Muscle layer of duodenum (tissue), 2 donors: ENCODE measurements around the gene MDH2.
"Not testable (repeated sequence)": the region's sequence is repeated elsewhere in the genome, so short reads cannot be mapped to it uniquely, and the experiment has no call there.

ENCODE experiments used
- H3K27ac ChIP-seq: one replicate; pipeline ENCODE4 v1.7.0; 2013; ENCODE audit warnings: mild to moderate bottlenecking, low read length
- H3K27me3 ChIP-seq: one replicate; pipeline ENCODE4 v1.7.0; 2013; ENCODE audit warnings: low read depth, mild to moderate bottlenecking, control low read depth, low read length
- H3K36me3 ChIP-seq, 2 donors: one replicate each; pipeline ENCODE4 v1.7.0; 2013; ENCODE audit warnings: low read length in 2 of 2, control low read depth in 1 of 2, mild to moderate bottlenecking in 1 of 2; ENCODE audit not compliant: insufficient read depth in 2 of 2, control insufficient read depth in 1 of 2
- H3K4me1 ChIP-seq, 2 donors: one replicate each; pipeline ENCODE4 v1.7.0; 2013; ENCODE audit warnings: low read length in 2 of 2, mild to moderate bottlenecking in 2 of 2, control low read depth in 1 of 2, moderate library complexity in 1 of 2; ENCODE audit not compliant: insufficient read depth in 2 of 2, control insufficient read depth in 1 of 2
- H3K4me3 ChIP-seq, 2 donors: one replicate each; pipeline ENCODE4 v1.7.0; 2013; ENCODE audit warnings: low read length in 2 of 2, low read depth in 1 of 2, mild to moderate bottlenecking in 1 of 2
- H3K9me3 ChIP-seq, 2 donors: one replicate each; pipeline ENCODE4 v1.7.0; 2013; ENCODE audit warnings: low read length in 2 of 2, control low read depth in 1 of 2, mild to moderate bottlenecking in 1 of 2; ENCODE audit not compliant: control insufficient read depth in 1 of 2
- donor health status: healthy.

The MDH2 gene

GRCh38 chr7:76049295-76049694 lies 1.4 kb downstream of the MDH2 start:
- no peaks in the 10 kb centered on the region for H3K9me3 ChIP-seq
- peaks cover 13 to 38% of the 10 kb centered on the region in 2 donors for H3K4me1 ChIP-seq
- H3K4me3 ChIP-seq, result peak overlapping the region; percentile 84 to 96
- H3K27ac ChIP-seq, result peak overlapping the region; percentile 72
- peaks cover 4 to 5% of the 10 kb centered on the region in 2 donors for H3K36me3 ChIP-seq
- no peaks in the 10 kb centered on the region for H3K27me3 ChIP-seq

- no peaks in the 10 kb centered on the region for H3K9me3 ChIP-seq
- peaks cover 16 to 44% of the 10 kb centered on the region in 2 donors for H3K4me1 ChIP-seq
- no peak overlapping the region for H3K27ac ChIP-seq
- no peak overlapping the region for H3K4me3 ChIP-seq
- H3K27me3 ChIP-seq, result no peaks in the 10 kb centered on the region
- H3K36me3 ChIP-seq, result peaks cover 7 to 8% of the 10 kb centered on the region in 2 donors
Measured at GRCh38 chr7:76050545-76050944, 2.6 kb downstream of the MDH2 start.

GRCh38 chr7:76051840-76052239 lies 3.9 kb downstream of the MDH2 start:
- Histone ChIP-seq H3K4me3 (no peak overlapping the region), H3K36me3 (peaks cover 10 to 11% of the 10 kb centered on the region in 2 donors), H3K27ac (no peak overlapping the region), H3K4me1 (peaks cover 16 to 39% of the 10 kb centered on the region in 2 donors), H3K9me3 (no peaks in the 10 kb centered on the region), H3K27me3 (no peaks in the 10 kb centered on the region)

GRCh38 chr7:76052681-76053080 lies 4.8 kb downstream of the MDH2 start:
- peaks cover 16 to 34% of the 10 kb centered on the region in 2 donors for H3K4me1 ChIP-seq
- peaks cover 17 to 19% of the 10 kb centered on the region in 2 donors for H3K36me3 ChIP-seq
- H3K27me3 ChIP-seq, H3K4me3 ChIP-seq, H3K27ac ChIP-seq, H3K9me3 ChIP-seq: not testable (repeated sequence)

DNA sequence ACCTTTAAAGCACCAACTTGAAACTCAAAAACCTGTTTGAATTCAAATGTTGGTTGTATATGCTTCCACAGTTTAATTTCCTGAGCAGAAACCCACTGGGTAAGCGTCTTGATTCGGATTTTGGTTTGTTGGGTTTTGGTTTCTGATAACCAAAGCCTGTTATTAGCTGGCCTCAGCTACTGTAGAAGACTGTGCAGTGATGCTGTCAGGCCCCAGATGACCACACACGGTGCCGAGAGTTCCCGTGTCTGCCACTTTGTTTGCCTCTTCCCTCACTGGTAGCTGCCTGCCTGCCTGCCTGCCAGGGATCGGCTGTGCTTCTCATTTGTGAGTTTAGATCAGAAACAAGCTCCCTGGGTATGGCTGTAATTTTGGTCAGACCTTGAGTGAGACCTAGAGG lies 5.6 kb downstream of the MDH2 start:
- H3K36me3 ChIP-seq, result peaks cover 22 to 25% of the 10 kb centered on the region in 2 donors
- H3K27me3 ChIP-seq, result no peaks in the 10 kb centered on the region
- peaks cover 16 to 34% of the 10 kb centered on the region in 2 donors for H3K4me1 ChIP-seq
- no peaks in the 10 kb centered on the region for H3K9me3 ChIP-seq
- no peak overlapping the region for H3K4me3 ChIP-seq
- no peak overlapping the region for H3K27ac ChIP-seq

GRCh38 chr7:76054123-76055120 lies 6.5 kb downstream of the MDH2 start:
- Histone ChIP-seq H3K4me3 (no peak overlapping the region), H3K27ac (no peak overlapping the region), H3K27me3 (no peaks in the 10 kb centered on the region), H3K36me3 (peaks cover 32 to 35% of the 10 kb centered on the region in 2 donors), H3K4me1 (peaks cover 12 to 25% of the 10 kb centered on the region in 2 donors), H3K9me3 (no peaks in the 10 kb centered on the region)

DNA sequence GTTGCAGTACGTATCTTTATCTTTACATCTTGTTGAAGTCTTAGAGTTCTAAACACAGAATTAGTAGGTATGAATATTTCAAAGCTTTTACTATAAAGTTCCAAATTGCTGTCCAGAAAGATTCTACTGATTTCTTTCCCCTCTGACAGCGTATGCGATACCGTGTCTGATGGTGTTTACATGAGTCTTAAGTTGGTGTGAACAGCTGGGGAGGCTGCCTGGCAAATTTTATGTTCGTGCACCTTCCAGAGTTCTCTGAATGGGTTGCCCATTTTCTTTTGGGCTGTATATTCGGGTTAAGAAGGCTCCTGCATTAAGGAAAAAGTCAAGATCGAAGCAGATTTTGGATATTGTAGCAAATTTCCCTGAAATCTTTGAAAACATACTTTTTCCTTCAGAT lies 8.3 kb downstream of the MDH2 start:
- H3K36me3 ChIP-seq, result peaks cover 50 to 52% of the 10 kb centered on the region in 2 donors
- H3K9me3 ChIP-seq, result no peaks in the 10 kb centered on the region
- H3K4me3 ChIP-seq, result no peak overlapping the region
- no peaks in the 10 kb centered on the region for H3K27me3 ChIP-seq
- H3K4me1 ChIP-seq, result peaks cover 9 to 18% of the 10 kb centered on the region in 2 donors
- no peak overlapping the region for H3K27ac ChIP-seq

DNA sequence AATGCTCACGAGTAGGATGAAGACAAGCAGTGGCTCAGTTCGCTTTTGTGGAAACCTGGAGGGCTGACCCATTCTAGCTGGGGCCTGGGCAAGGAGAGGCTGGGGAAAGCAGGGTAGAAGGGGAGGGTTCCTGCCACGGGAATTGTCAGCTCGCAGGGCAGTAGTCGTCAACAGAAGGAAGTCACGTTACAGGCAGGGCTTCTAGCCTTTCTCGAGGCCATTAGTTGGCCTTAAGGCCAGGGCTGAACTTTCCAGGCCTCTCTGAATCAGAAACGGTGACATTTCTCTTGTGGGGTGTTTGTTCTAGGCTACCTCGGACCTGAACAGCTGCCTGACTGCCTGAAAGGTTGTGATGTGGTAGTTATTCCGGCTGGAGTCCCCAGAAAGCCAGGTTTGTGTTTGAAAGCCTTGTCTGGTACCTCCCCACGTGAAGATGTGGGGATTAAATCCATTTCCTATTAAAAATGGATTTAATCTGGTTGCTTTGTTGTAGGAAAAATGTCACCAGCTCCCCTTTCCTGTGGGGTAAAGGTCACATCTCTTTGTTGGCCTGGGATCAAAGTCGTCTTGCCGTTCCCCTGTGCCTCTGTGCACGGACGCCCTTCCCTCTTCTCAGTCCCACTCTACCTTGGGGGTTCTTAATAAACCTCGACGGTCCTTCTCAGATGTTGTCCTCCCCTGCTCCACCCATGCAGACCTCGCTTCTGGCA lies 9.4 kb downstream of the MDH2 start:
- Histone ChIP-seq H3K4me1 (peaks cover 9 to 18% of the 10 kb centered on the region in 2 donors), H3K27ac (peak overlapping the region; percentile 74), H3K27me3 (no peaks in the 10 kb centered on the region), H3K9me3 (no peaks in the 10 kb centered on the region), H3K4me3 (no peak overlapping the region), H3K36me3 (peaks cover 60% of the 10 kb centered on the region in 2 donors)

DNA sequence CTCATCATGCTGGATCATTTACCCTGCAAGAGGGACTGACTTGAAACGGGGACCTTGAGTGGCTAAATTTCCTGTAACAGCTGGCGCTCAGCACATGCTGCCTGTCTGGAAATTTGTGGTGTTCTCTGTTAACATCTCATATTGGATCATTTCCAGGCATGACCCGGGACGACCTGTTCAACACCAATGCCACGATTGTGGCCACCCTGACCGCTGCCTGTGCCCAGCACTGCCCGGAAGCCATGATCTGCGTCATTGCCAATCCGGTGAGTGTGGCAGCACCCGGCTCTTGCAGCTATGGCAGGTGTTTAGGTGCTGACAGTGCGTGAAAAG lies 9.9 kb downstream of the MDH2 start:
- no peak overlapping the region for H3K4me3 ChIP-seq
- no peak overlapping the region for H3K27ac ChIP-seq
- H3K36me3 ChIP-seq, result peaks cover 64 to 66% of the 10 kb centered on the region in 2 donors
- H3K4me1 ChIP-seq, result peaks cover 9 to 18% of the 10 kb centered on the region in 2 donors
- no peaks in the 10 kb centered on the region for H3K27me3 ChIP-seq
- no peaks in the 10 kb centered on the region for H3K9me3 ChIP-seq

DNA sequence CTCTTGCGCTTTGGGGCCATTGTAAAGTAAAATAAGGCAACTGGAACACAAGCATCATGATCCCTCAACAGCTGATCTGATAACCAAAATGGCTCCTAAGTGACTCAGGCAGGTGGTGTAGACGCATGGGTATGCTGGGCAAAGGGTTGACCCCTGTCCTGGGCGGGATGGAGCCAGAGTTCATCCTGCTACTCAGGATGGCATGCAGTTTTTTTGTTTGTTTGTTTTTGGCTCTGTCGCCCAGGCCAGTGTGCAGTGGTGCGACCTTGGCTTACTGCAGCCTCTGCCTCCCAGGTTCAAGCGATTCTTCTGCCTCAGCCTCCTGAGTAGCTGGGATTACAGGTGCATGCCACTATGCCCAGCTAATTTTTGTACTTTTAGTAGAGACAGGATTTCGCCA lies 10.8 kb downstream of the MDH2 start:
- Histone ChIP-seq H3K4me1 (peaks cover 8 to 12% of the 10 kb centered on the region in 2 donors), H3K36me3 (peaks cover 69 to 75% of the 10 kb centered on the region in 2 donors)
- not testable (repeated sequence) for H3K27me3 ChIP-seq, H3K9me3 ChIP-seq, H3K27ac ChIP-seq, H3K4me3 ChIP-seq

DNA sequence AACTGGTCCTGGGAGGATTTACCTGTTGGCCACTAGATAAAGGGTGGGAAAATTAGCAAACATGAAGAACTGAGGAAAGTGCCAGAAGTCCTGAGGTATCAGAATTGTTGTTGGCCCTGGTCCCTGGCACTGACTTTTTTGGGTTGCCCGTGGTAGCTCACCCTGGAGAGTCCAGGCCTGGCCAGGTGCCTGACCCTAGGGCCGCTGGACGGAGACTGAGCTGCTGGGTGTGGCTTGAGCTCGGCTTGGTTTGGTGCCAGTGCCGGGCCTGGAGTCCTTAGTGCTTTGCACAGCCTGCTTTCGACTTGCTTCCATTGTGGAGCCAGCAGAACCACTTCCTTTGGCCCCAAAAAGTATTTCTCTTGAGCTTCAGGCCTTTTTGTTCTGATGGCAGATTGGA lies 12.9 kb downstream of the MDH2 start:
- Histone ChIP-seq H3K4me3 (no peak overlapping the region), H3K27me3 (no peaks in the 10 kb centered on the region), H3K4me1 (no peaks in the 10 kb centered on the region), H3K9me3 (no peaks in the 10 kb centered on the region), H3K36me3 (peaks cover 79 to 92% of the 10 kb centered on the region in 2 donors), H3K27ac (no peak overlapping the region)
